ENCODE results near the gene SLC22A8. TPM values are rescaled to one million over a fixed set of nuclear protein-coding genes. Genes with fewer than 3 reads are reported as not detected.

The SLC22A8 gene
- total and polyA plus RNA-seq, 10 of the 15 experiments (the other 5 are each of a cell fraction or from before 2014, with no cell fraction given): not detected

DNA sequence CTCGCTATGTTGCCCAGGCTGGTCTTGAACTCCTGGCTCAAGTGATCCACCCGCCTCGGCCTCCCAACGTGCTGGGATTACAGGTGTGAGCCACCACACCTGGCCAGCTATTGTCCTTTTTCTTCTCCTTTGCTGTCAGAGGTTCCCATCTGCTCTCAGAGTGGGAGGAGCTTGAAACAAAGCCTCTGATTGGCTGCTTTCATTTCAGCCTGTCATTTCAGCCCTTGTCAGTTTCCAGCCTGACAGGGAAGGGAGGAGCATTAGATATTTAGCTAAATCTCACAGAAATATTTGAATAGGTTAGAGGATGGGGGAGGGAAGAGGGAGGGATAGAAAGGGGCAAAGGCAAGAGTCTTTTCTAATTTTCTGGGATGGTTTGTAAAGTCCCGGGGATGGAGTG, 39.5 kb downstream of the SLC22A8 start (continued):
- TF ChIP-seq, protein P1, sequence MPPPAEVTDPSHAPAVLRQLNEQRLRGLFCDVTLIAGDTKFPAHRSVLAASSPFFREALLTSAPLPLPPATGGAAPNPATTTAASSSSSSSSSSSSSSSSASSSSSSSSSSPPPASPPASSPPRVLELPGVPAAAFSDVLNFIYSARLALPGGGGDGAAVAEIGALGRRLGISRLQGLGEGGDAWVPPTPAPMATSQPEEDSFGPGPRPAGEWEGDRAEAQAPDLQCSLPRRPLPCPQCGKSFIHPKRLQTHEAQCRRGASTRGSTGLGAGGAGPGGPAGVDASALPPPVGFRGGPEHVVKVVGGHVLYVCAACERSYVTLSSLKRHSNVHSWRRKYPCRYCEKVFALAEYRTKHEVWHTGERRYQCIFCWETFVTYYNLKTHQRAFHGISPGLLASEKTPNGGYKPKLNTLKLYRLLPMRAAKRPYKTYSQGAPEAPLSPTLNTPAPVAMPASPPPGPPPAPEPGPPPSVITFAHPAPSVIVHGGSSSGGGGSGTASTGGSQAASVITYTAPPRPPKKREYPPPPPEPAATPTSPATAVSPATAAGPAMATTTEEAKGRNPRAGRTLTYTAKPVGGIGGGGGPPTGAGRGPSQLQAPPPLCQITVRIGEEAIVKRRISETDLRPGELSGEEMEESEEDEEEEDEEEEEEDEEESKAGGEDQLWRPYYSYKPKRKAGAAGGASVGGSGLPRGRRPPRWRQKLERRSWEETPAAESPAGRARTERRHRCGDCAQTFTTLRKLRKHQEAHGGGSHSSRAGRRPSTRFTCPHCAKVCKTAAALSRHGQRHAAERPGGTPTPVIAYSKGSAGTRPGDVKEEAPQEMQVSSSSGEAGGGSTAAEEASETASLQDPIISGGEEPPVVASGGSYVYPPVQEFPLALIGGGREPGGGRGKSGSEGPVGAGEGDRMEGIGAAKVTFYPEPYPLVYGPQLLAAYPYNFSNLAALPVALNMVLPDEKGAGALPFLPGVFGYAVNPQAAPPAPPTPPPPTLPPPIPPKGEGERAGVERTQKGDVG (CRISPR knock-in tag; IDR thresholded peaks at IDR 0.05): no peak

DNA sequence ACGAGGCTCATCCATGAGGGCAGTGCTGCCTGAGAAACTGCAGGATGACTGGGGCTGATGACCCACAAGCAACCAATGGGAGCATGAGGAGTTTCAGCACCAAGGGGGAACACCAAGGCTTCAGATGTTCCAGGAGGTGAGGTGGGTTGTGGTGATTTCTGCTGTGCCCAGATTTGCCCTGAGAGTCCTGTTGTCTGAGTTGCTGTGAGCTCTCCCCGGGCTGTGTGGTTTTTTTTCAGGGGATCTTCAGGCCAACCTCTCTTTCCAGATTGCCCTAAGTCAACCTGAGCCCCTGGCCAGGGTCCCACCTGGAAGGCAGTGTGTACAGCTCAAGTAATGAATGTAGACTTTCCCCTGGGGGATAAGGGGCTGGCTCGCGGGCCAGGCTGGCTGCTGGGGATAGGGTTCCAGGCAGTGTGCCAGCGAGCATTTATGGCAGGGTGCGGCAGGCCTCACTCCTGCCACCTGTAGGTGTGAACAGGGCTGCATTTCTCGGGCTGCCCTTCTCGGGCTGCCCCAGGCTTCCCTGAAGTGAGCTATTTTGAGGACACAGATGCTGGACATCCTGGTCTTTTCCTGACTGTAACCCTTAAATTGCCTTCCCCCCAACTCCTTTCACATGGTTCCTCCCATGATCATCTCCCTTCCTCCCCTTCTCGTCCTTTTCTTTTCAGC, 40.7 kb downstream of the SLC22A8 start:
- in situ Hi-C loops (cut with MboI): no loop called here
- DNase-seq (ENCODE audit: low read depth, low spot score) (no peak), FAIRE-seq (no peak), ATAC-seq (peak; percentile 78)
- ChIA-PET RAD21 (ENCODE audit: unreplicated experiment) (interaction anchor here (1.3 to 2.3 kb wide), 2 partner anchors 66 to 69 kb away, joined by 3 to 12 read pairs; no protein-coding TSS in a partner anchor), CTCF (interaction anchor here (1.1 to 3.4 kb wide), 5 partner anchors 44 to 72 kb away, joined by 3 to 31 read pairs (median 4); no protein-coding TSS in a partner anchor), POLR2A (no interaction called here), SMC1A (ENCODE audit: uncharacterized antibody, unreplicated experiment) (interaction anchor here (1.2 to 1.3 kb wide), 2 partner anchors 66 to 71 kb away, joined by 3 read pairs; no protein-coding TSS in a partner anchor)
- Histone ChIP-seq H3K9me3 (replicated peaks; ENCODE audit: control insufficient read depth, insufficient read depth, low read length) (no peaks in the 10 kb centered on the region), H3K4me1 (ENCODE audit: control insufficient read depth, insufficient read depth, low read length) (no peaks in the 10 kb centered on the region), H3K4me3 (no peak overlapping the region), H4K20me1 (ENCODE audit: control insufficient read depth, insufficient read depth) (no peaks in the 10 kb centered on the region), H3K4me2 (ENCODE audit: control insufficient read depth, insufficient read depth) (no peak overlapping the region), H3K36me3 (ENCODE audit: control insufficient read depth in 2 of 2, insufficient read depth in 2 of 2, low read length in 1 of 2) (no peaks in the 10 kb centered on the region), H2AFZ (ENCODE audit: control insufficient read depth, low read depth, low read length) (no peak overlapping the region), H3K79me2 (ENCODE audit: control insufficient read depth, insufficient read depth, low read length) (no peaks in the 10 kb centered on the region), H3K27ac (ENCODE audit: control insufficient read depth, insufficient read depth) (no peak overlapping the region), H3K9ac (ENCODE audit: control insufficient read depth, insufficient read depth, low read length) (no peak overlapping the region), H3K27me3 (replicated peaks in 1 of 2; ENCODE audit: control insufficient read depth in 2 of 2, insufficient read depth in 2 of 2, low read length in 1 of 2) (no peaks in the 10 kb centered on the region)
- WGBS (ENCODE audit: insufficient coverage, insufficient replicate concordance, low lambda C conversion rate, missing lambda C conversion rate): 6% methylated on average over 8 of the region's 9 CpGs
- TF ChIP-seq SMC3 (IDR thresholded peaks at IDR 0.05; ENCODE audit: borderline replicate concordance, low read length): peak; percentile 23; the same call in 1 of the 2 replicates
- TF ChIP-seq, protein P2, sequence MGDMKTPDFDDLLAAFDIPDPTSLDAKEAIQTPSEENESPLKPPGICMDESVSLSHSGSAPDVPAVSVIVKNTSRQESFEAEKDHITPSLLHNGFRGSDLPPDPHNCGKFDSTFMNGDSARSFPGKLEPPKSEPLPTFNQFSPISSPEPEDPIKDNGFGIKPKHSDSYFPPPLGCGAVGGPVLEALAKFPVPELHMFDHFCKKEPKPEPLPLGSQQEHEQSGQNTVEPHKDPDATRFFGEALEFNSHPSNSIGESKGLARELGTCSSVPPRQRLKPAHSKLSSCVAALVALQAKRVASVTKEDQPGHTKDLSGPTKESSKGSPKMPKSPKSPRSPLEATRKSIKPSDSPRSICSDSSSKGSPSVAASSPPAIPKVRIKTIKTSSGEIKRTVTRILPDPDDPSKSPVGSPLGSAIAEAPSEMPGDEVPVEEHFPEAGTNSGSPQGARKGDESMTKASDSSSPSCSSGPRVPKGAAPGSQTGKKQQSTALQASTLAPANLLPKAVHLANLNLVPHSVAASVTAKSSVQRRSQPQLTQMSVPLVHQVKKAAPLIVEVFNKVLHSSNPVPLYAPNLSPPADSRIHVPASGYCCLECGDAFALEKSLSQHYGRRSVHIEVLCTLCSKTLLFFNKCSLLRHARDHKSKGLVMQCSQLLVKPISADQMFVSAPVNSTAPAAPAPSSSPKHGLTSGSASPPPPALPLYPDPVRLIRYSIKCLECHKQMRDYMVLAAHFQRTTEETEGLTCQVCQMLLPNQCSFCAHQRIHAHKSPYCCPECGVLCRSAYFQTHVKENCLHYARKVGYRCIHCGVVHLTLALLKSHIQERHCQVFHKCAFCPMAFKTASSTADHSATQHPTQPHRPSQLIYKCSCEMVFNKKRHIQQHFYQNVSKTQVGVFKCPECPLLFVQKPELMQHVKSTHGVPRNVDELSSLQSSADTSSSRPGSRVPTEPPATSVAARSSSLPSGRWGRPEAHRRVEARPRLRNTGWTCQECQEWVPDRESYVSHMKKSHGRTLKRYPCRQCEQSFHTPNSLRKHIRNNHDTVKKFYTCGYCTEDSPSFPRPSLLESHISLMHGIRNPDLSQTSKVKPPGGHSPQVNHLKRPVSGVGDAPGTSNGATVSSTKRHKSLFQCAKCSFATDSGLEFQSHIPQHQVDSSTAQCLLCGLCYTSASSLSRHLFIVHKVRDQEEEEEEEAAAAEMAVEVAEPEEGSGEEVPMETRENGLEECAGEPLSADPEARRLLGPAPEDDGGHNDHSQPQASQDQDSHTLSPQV (IDR thresholded peaks at IDR 0.05): no peak
- TF ChIP-seq, protein P3, sequence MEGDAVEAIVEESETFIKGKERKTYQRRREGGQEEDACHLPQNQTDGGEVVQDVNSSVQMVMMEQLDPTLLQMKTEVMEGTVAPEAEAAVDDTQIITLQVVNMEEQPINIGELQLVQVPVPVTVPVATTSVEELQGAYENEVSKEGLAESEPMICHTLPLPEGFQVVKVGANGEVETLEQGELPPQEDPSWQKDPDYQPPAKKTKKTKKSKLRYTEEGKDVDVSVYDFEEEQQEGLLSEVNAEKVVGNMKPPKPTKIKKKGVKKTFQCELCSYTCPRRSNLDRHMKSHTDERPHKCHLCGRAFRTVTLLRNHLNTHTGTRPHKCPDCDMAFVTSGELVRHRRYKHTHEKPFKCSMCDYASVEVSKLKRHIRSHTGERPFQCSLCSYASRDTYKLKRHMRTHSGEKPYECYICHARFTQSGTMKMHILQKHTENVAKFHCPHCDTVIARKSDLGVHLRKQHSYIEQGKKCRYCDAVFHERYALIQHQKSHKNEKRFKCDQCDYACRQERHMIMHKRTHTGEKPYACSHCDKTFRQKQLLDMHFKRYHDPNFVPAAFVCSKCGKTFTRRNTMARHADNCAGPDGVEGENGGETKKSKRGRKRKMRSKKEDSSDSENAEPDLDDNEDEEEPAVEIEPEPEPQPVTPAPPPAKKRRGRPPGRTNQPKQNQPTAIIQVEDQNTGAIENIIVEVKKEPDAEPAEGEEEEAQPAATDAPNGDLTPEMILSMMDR (IDR thresholded peaks at IDR 0.05 in 2 of 3, conservative IDR thresholded peaks at IDR 0.05 in 1 of 3; ENCODE audit: control insufficient read depth in 2 of 3, extremely low read depth in 1 of 3, insufficient read depth in 1 of 3, low read depth in 3 of 3, low read length in 3 of 3): peak; percentile 24 to 38 (median 33); a peak in 4 of 6 replicates
- no peak for TF ChIP-seq CHD4 (IDR thresholded peaks at IDR 0.05)
- intact Hi-C loops (cut with micrococcal nuclease; ENCODE audit: unreplicated experiment): loop anchor here (10.0 kb wide), 1 partner anchor 70 kb away; no protein-coding TSS in a partner anchor
- BruUV-seq (replicated peaks): no TSS peak
